Uterus (tissue), 4 donors: Measurements from ENCODE around the gene TMEM175. TPM values are rescaled to one million over a fixed set of nuclear protein-coding genes. Genes with fewer than 3 reads are reported as not detected.

Experiments
- DNase-seq, 2 donors: peaks; one replicate each; pipeline ENCODE4 v3.0.0-alpha.2; 2019 to 2020
- H3K27ac ChIP-seq, 2 donors: fragments of 200-600 bp; sonication (generic); 1 replicate in 1 of 2; 2 replicates in 1 of 2; pipeline ENCODE4 v1.5.1; 2016 to 2018
- H3K27me3 ChIP-seq, 2 donors: fragments of 200-600 bp; sonication (generic); one replicate each; pipeline ENCODE4 v1.5.1; 2018 to 2019; ENCODE audit warnings: control low read depth in 1 of 2
- H3K36me3 ChIP-seq, 2 donors: fragments of 200-600 bp; sonication (generic); one replicate each; pipeline ENCODE4 v1.5.1; 2019; ENCODE audit warnings: control low read depth in 1 of 2
- H3K4me1 ChIP-seq, 2 donors: fragments of 200-600 bp; sonication (generic); one replicate each; pipeline ENCODE4 v1.5.1; 2018 to 2019; ENCODE audit warnings: control low read depth in 1 of 2
- H3K4me3 ChIP-seq, 2 donors: fragments of 200-600 bp; sonication (generic); 1 replicate in 1 of 2; 2 replicates in 1 of 2; pipeline ENCODE4 v1.5.1; 2018 to 2019; ENCODE audit warnings: mild to moderate bottlenecking in 1 of 2
- H3K9me3 ChIP-seq, 2 donors: fragments of 200-600 bp; sonication (generic); one replicate each; pipeline ENCODE4 v1.5.1; 2019; ENCODE audit warnings: control low read depth in 1 of 2
- CTCF ChIP-seq, 4 experiments: fragments of 200-600 bp in 2 of 4; fragments of 450-650 bp in 2 of 4; sonication (generic) in 2 of 4; IDR thresholded peaks; one replicate each; pipeline ENCODE4 v1.5.1; 2016 to 2019; ENCODE audit warnings: antibody characterized with exemption in 4 of 4, mild to moderate bottlenecking in 2 of 4, moderate library complexity in 1 of 4
- POLR2A ChIP-seq, 2 donors: fragments of 450-650 bp; IDR thresholded peaks; one replicate each; pipeline ENCODE4 v1.6.1; 2016; ENCODE audit warnings: antibody characterized with exemption in 2 of 2, mild to moderate bottlenecking in 1 of 2, moderate library complexity in 1 of 2
- intact Hi-C: fragments of 100-400 bp; cut with DNase I; formaldehyde crosslinking; loops from one replicate; pipeline ENCODE4 v1.15.1; 2023; ENCODE audit warnings: low total_unique reads
- total RNA-seq, 4 donors: library from RNA; depleted of rRNA in 3 of 4; stranded (reverse); fragments of >200 nt in 3 of 4; gene quantifications; one replicate each; pipeline versions ENCODE4 v1.1.0 to v1.2.4, GENCODE V29; 2014 to 2023
- donor health status: DM: yes; HTN: yes; CAD: no.

Gene TMEM175
- total RNA-seq, 4 donors from 2014 or later: 9.9 to 39.7 (median 26.3) TPM

GRCh38 chr4:890036-890695 lies 42.1 kb upstream of the TMEM175 start:
- H3K36me3 ChIP-seq: no peaks in the 10 kb centered on the region
- intact Hi-C loops: no loop called here
- H3K9me3 ChIP-seq: no peaks in the 10 kb centered on the region
- no peak overlapping the region for H3K27ac ChIP-seq
- no peak for DNase-seq
- no peaks in the 10 kb centered on the region for H3K4me1 ChIP-seq
- no peaks in the 10 kb centered on the region for H3K27me3 ChIP-seq
- no peak overlapping the region for H3K4me3 ChIP-seq
- no peak for TF ChIP-seq POLR2A (IDR thresholded peaks at IDR 0.05)
- no peak for TF ChIP-seq CTCF (IDR thresholded peaks at IDR 0.05)

GRCh38 chr4:891747-892146 lies 40.5 kb upstream of the TMEM175 start:
- TF ChIP-seq POLR2A (IDR thresholded peaks at IDR 0.05) (no peak), CTCF (IDR thresholded peaks at IDR 0.05) (no peak)
- intact Hi-C loops: no loop called here
- Histone ChIP-seq H3K27me3 (no peaks in the 10 kb centered on the region), H3K4me1 (no peaks in the 10 kb centered on the region), H3K9me3 (no peaks in the 10 kb centered on the region), H3K36me3 (no peaks in the 10 kb centered on the region), H3K4me3 (no peak overlapping the region), H3K27ac (no peak overlapping the region)
- no peak for DNase-seq

DNA sequence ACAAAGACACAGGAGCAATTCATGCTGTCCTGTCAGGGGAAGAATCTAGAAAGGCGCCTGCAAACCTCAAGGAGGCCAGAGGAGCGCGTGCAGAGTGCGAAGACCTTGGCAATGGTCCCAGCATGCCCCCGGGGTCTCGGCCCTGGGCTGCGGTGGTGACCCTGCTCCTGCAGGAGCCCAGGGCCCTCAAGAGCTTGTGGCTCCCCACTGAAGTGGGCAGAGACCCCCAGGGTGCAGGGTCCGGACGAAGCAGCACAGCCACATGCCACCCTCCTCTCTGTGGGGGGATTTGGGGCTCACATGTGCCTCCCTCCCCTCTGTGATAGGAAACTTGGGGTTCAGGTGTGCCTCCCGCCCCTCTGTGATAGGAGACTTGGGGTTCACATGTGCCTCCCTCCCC lies 39.5 kb upstream of the TMEM175 start:
- intact Hi-C loops: no loop called here
- Histone ChIP-seq H3K4me1 (no peaks in the 10 kb centered on the region), H3K27ac (no peak overlapping the region), H3K27me3 (no peaks in the 10 kb centered on the region), H3K4me3 (no peak overlapping the region), H3K9me3 (no peaks in the 10 kb centered on the region), H3K36me3 (no peaks in the 10 kb centered on the region)
- TF ChIP-seq POLR2A (IDR thresholded peaks at IDR 0.05): no peak
- no peak for TF ChIP-seq CTCF (IDR thresholded peaks at IDR 0.05)
- no peak for DNase-seq

GRCh38 chr4:893276-893994 lies 38.8 kb upstream of the TMEM175 start:
- H3K36me3 ChIP-seq: no peaks in the 10 kb centered on the region
- no peak overlapping the region for H3K4me3 ChIP-seq
- intact Hi-C loops: no loop called here
- no peaks in the 10 kb centered on the region for H3K4me1 ChIP-seq
- no peak overlapping the region for H3K27ac ChIP-seq
- TF ChIP-seq CTCF (IDR thresholded peaks at IDR 0.05): no peak
- TF ChIP-seq POLR2A (IDR thresholded peaks at IDR 0.05): no peak
- H3K27me3 ChIP-seq: no peaks in the 10 kb centered on the region
- H3K9me3 ChIP-seq: no peaks in the 10 kb centered on the region
- no peak for DNase-seq

DNA sequence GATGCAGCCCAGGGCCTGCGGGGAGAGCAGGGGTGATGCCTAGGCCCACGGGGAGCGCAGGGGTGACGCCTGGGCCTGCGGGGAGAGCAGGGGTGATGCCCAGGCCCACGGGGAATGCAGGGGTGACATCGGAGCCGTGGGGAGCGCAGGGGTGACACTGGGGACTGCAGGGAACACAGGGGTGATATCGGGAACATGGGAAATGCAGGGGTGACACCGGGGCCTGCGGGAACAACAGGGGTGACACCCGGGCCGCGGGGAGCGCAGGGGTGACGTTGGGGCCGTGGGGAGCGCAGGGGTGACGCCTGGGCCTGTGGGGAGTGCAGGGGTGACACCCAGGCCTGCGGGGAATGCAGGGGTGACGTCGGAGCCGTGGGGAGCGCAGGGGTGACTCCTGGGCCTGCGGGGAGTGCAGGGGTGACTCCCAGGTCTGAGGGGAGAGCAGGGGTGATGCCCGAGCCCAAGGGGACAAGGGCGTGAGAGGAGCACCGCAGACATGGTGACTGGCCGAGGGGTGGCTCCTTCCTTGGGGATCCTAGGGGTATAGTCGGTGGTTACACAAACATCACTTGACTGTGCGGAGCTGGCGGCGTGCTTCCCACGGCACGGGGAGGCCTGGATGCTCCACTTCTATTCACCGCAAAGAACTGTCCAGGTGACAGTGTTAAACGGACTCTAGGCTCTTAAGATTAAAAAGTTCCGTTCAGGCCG lies 38.1 kb upstream of the TMEM175 start:
- H3K36me3 ChIP-seq: no peaks in the 10 kb centered on the region
- H3K9me3 ChIP-seq: no peaks in the 10 kb centered on the region
- no peaks in the 10 kb centered on the region for H3K4me1 ChIP-seq
- no peak overlapping the region for H3K4me3 ChIP-seq
- TF ChIP-seq POLR2A (IDR thresholded peaks at IDR 0.05) (no peak), CTCF (IDR thresholded peaks at IDR 0.05) (no peak)
- no peaks in the 10 kb centered on the region for H3K27me3 ChIP-seq
- intact Hi-C loops: no loop called here
- H3K27ac ChIP-seq: no peak overlapping the region
- DNase-seq: no peak
